Common myeloid progenitor, CD34-positive (primary cell): ENCODE data around the gene NKAPD1.

Source experiments
- CTCF ChIA-PET: fragments of 350-600 bp; sonication (Branson Sonifier 250); formaldehyde crosslinking; loops from one replicate; lab custom pipeline; 2021; ENCODE audit warnings: antibody characterized with exemption; lab: Charles Lee
- POLR2A ChIA-PET: fragments of 350-600 bp; sonication (Branson Sonifier 250); formaldehyde crosslinking; loops from one replicate; lab custom pipeline; 2021; ENCODE audit warnings: antibody characterized with exemption; lab: Charles Lee
- DNase-seq, 3 donors: peaks; one replicate each; pipeline versions ENCODE4 v3.0.0 to v3.0.0-alpha.2; 2013
- H3K27ac ChIP-seq, 2 experiments: 1 replicate in 1 of 2; 2 replicates in 1 of 2; pipeline ENCODE4 v1.7.0; 2013; ENCODE audit warnings: inconsistent platforms in 2 of 2, low read length in 2 of 2, mild to moderate bottlenecking in 2 of 2, low read depth in 1 of 2, moderate library complexity in 1 of 2; ENCODE audit not compliant: severe bottlenecking in 2 of 2, insufficient read depth in 1 of 2, poor library complexity in 1 of 2
- H3K27me3 ChIP-seq, 5 experiments: replicated peaks in 2 of 5; 1 replicate in 3 of 5; 2 replicates in 2 of 5; pipeline versions ENCODE4 v1.6.1 to v1.7.0; 2013; ENCODE audit warnings: low read length in 4 of 5, mild to moderate bottlenecking in 2 of 5, moderate library complexity in 2 of 5, inconsistent platforms in 1 of 5; ENCODE audit not compliant: insufficient read depth in 5 of 5, control insufficient read depth in 4 of 5
- H3K36me3 ChIP-seq, 4 experiments: 1 replicate in 2 of 4; 2 replicates in 2 of 4; pipeline versions ENCODE4 v1.6.1 to v1.7.0; 2013; ENCODE audit warnings: low read length in 3 of 4, control low read depth in 1 of 4, mild to moderate bottlenecking in 1 of 4; ENCODE audit not compliant: control insufficient read depth in 4 of 4, insufficient read depth in 4 of 4
- H3K4me1 ChIP-seq, 4 experiments: 1 replicate in 3 of 4; 2 replicates in 1 of 4; pipeline versions ENCODE4 v1.6.1 to v1.7.1; 2013; ENCODE audit warnings: low read length in 3 of 4, mild to moderate bottlenecking in 3 of 4, control low read depth in 1 of 4, inconsistent platforms in 1 of 4, moderate library complexity in 1 of 4; ENCODE audit not compliant: control insufficient read depth in 4 of 4, insufficient read depth in 4 of 4; ENCODE audit errors: control extremely low read depth in 1 of 4
- H3K4me3 ChIP-seq, 7 experiments: 1 replicate in 4 of 7; 2 replicates in 3 of 7; pipeline versions ENCODE4 v1.5.1 to v1.7.0; 2013; ENCODE audit warnings: mild to moderate bottlenecking in 7 of 7, low read length in 6 of 7, moderate library complexity in 6 of 7, inconsistent platforms in 2 of 7, low read depth in 2 of 7, control low read depth in 1 of 7; ENCODE audit not compliant: insufficient read depth in 4 of 7, control insufficient read depth in 1 of 7; ENCODE audit errors: extremely low read depth in 1 of 7
- H3K9me3 ChIP-seq, 5 experiments: 1 replicate in 4 of 5; 2 replicates in 1 of 5; pipeline versions ENCODE4 v1.6.1 to v1.7.1; 2013; ENCODE audit warnings: low read length in 4 of 5, mild to moderate bottlenecking in 2 of 5, inconsistent platforms in 1 of 5, low read depth in 1 of 5, moderate library complexity in 1 of 5; ENCODE audit not compliant: control insufficient read depth in 4 of 5, insufficient read depth in 2 of 5; ENCODE audit errors: control extremely low read depth in 1 of 5
- WGBS: methylation state at CpG from one replicate; pipeline ENCODE4 v1.1.5; 2013; ENCODE audit not compliant: insufficient coverage; 5-methylcytosine and 5-hydroxymethylcytosine counted together

The NKAPD1 gene

GRCh38 chr11:112121981-112122615 is 48.0 kb downstream of the NKAPD1 start:
- Histone ChIP-seq H3K4me1 (peaks cover 0 to 14% (median 9%) of the 10 kb centered on the region in 4 experiments), H3K27me3 (no peaks in the 10 kb centered on the region), H3K9me3 (no peaks in the 10 kb centered on the region), H3K36me3 (no peaks in the 10 kb centered on the region), H3K27ac (no peak overlapping the region), H3K4me3 (no peak overlapping the region)
- DNase-seq, result no peak
- 100% methylated on average over 1 of the region's 5 CpGs for WGBS
- ChIA-PET CTCF (interaction anchor here (0.6 to 2.2 kb wide), 7 partner anchors 8 to 57 kb away, joined by 3 to 7 read pairs (median 5); partner anchors contain the start of gene BCO2), POLR2A (interaction anchor here (0.6 kb wide), 1 partner anchor 135 kb away, joined by 5 read pairs; no protein-coding TSS in a partner anchor)

- Histone ChIP-seq H3K4me3 (no peak overlapping the region), H3K27me3 (no peaks in the 10 kb centered on the region), H3K4me1 (peaks cover 0 to 14% (median 9%) of the 10 kb centered on the region in 4 experiments), H3K27ac (no peak overlapping the region), H3K9me3 (no peaks in the 10 kb centered on the region), H3K36me3 (no peaks in the 10 kb centered on the region)
- ChIA-PET POLR2A (interaction anchor here (0.6 kb wide), 1 partner anchor 136 kb away, joined by 5 read pairs; no protein-coding TSS in a partner anchor), CTCF (no interaction called here)
- 91% methylated on average over 4 of the region's 4 CpGs for WGBS
- DNase-seq, result no peak
Measured at GRCh38 chr11:112123129-112123528, 49.0 kb downstream of the NKAPD1 start.

- ChIA-PET POLR2A (no interaction called here), CTCF (interaction anchor here (1.3 to 7.1 kb wide), 2 partner anchors 15 to 105 kb away, joined by 4 to 45 read pairs; no protein-coding TSS in a partner anchor)
- Histone ChIP-seq H3K4me3 (no peak overlapping the region), H3K27ac (no peak overlapping the region), H3K27me3 (no peaks in the 10 kb centered on the region), H3K9me3 (no peaks in the 10 kb centered on the region), H3K4me1 (peaks cover 0 to 19% (median 11%) of the 10 kb centered on the region in 4 experiments), H3K36me3 (no peaks in the 10 kb centered on the region)
- no peak for DNase-seq
- WGBS, result 100% methylated on average over 1 of the region's 2 CpGs
Measured at GRCh38 chr11:112127056-112127455, 53.0 kb downstream of the NKAPD1 start.

GRCh38 chr11:112128483-112129121 is 54.5 kb downstream of the NKAPD1 start:
- Histone ChIP-seq H3K36me3 (no peaks in the 10 kb centered on the region), H3K27ac (no peak overlapping the region), H3K27me3 (no peaks in the 10 kb centered on the region), H3K4me3 (no peak overlapping the region), H3K9me3 (no peaks in the 10 kb centered on the region), H3K4me1 (peaks cover 0 to 22% (median 13%) of the 10 kb centered on the region in 4 experiments)
- POLR2A ChIA-PET, result no interaction called here
- CTCF ChIA-PET, result interaction anchor here (1.1 to 7.1 kb wide), 2 partner anchors 17 to 151 kb away, joined by 4 to 45 read pairs; no protein-coding TSS in a partner anchor
- WGBS, result 89% methylated on average over 3 of the region's 3 CpGs
- peak in 2 of 3 donors; percentile 23 to 27 for DNase-seq

GRCh38 chr11:112129656-112130055 is 55.6 kb downstream of the NKAPD1 start:
- no peak overlapping the region for H3K4me3 ChIP-seq
- no peaks in the 10 kb centered on the region for H3K36me3 ChIP-seq
- H3K27me3 ChIP-seq, result no peaks in the 10 kb centered on the region
- POLR2A ChIA-PET, result no interaction called here
- CTCF ChIA-PET, result interaction anchor here (1.1 to 7.1 kb wide), 4 partner anchors 8 to 46 kb away, joined by 3 to 45 read pairs (median 6); partner anchors contain the start of gene BCO2
- H3K4me1 ChIP-seq, result peaks cover 0 to 22% (median 13%) of the 10 kb centered on the region in 4 experiments
- 21% methylated on average over 3 of the region's 5 CpGs for WGBS
- H3K27ac ChIP-seq, result no peak overlapping the region
- no peaks in the 10 kb centered on the region for H3K9me3 ChIP-seq
- peak; percentile 22 to 82 (median 73) for DNase-seq

GRCh38 chr11:112132737-112133136 is 58.6 kb downstream of the NKAPD1 start:
- Histone ChIP-seq H3K27me3 (no peaks in the 10 kb centered on the region), H3K4me1 (peaks cover 0 to 22% (median 13%) of the 10 kb centered on the region in 4 experiments), H3K9me3 (no peaks in the 10 kb centered on the region), H3K4me3 (no peak overlapping the region), H3K27ac (no peak overlapping the region), H3K36me3 (no peaks in the 10 kb centered on the region)
- 60% methylated on average over 1 of the region's 2 CpGs for WGBS
- POLR2A ChIA-PET, result no interaction called here
- CTCF ChIA-PET, result interaction anchor here (7.1 kb wide), 1 partner anchor 21 kb away, joined by 45 read pairs; no protein-coding TSS in a partner anchor
- no peak for DNase-seq

- 100% methylated on average over 2 of the region's 4 CpGs for WGBS
- POLR2A ChIA-PET, result no interaction called here
- CTCF ChIA-PET, result no interaction called here
Measured at GRCh38 chr11:112134473-112134872, 60.4 kb downstream of the NKAPD1 start.

More at GRCh38 chr11:112134473-112134872, 60.4 kb downstream of the NKAPD1 start:
- H3K4me1 ChIP-seq, result peaks cover 0 to 11% (median 8%) of the 10 kb centered on the region in 4 experiments
- no peak for DNase-seq
- H3K9me3 ChIP-seq, result no peaks in the 10 kb centered on the region
- no peaks in the 10 kb centered on the region for H3K27me3 ChIP-seq
- no peaks in the 10 kb centered on the region for H3K36me3 ChIP-seq
- H3K27ac ChIP-seq, result no peak overlapping the region
- H3K4me3 ChIP-seq, result no peak overlapping the region
